H1 (cell line): Measurements from ENCODE around the gene EXD3. TPM values are rescaled to one million over a fixed set of nuclear protein-coding genes. Genes with fewer than 3 reads are reported as not detected.

Experiments used
- CTCF ChIA-PET: fragments of 300-600 bp; sonication (Branson Sonifier 250); formaldehyde crosslinking; loops from one replicate; lab custom pipeline; 2021; ENCODE audit not compliant: partially characterized antibody; lab: Charles Lee
- POLR2A ChIA-PET: fragments of 300-600 bp; sonication (Branson Sonifier 250); formaldehyde crosslinking; loops from one replicate; lab custom pipeline; 2021; ENCODE audit warnings: inconsistent platforms; ENCODE audit not compliant: partially characterized antibody; lab: Charles Lee
- DNase-seq, 2 experiments: peaks; one replicate each; pipeline versions ENCODE4 v3.0.0 to v3.0.0-alpha.2; 2010 to 2022; ENCODE audit warnings: low spot score in 2 of 2, low read depth in 1 of 2, mixed read lengths in 1 of 2
- FAIRE-seq: peaks from 2 replicates; lab custom pipeline; 2011; peaks lifted over from hg19 to GRCh38; lab: Jason Lieb, UNC
- H2AFZ ChIP-seq: 2 replicates; pipeline ENCODE4 v1.8.1; 2012; ENCODE audit warnings: low read length, inconsistent platforms
- H2AK5ac ChIP-seq: 2 replicates; pipeline ENCODE4 v1.6.1; 2013; ENCODE audit warnings: low read depth, low read length
- H2BK120ac ChIP-seq: replicated peaks from 2 replicates; pipeline ENCODE3; 2013; ENCODE audit warnings: low read depth, low read length, inconsistent platforms
- H2BK12ac ChIP-seq: 2 replicates; pipeline ENCODE4 v1.6.1; 2013; ENCODE audit warnings: low read depth, low read length
- H2BK15ac ChIP-seq: 2 replicates; pipeline ENCODE4 v1.6.1; 2013; ENCODE audit warnings: low read length
- H2BK20ac ChIP-seq: 2 replicates; pipeline ENCODE4 v1.6.1; 2013; ENCODE audit warnings: low read length
- H2BK5ac ChIP-seq: 2 replicates; pipeline ENCODE4 v1.6.1; 2013; ENCODE audit warnings: low read depth, low read length
- H3K14ac ChIP-seq: 2 replicates; pipeline ENCODE4 v1.6.1; 2013; ENCODE audit warnings: inconsistent platforms; ENCODE audit not compliant: insufficient read length
- H3K18ac ChIP-seq: 2 replicates; pipeline ENCODE4 v1.6.1; 2013; ENCODE audit warnings: low read length; ENCODE audit errors: extremely low read depth
- H3K23ac ChIP-seq: 2 replicates; pipeline ENCODE4 v1.6.1; 2013; ENCODE audit warnings: inconsistent platforms; ENCODE audit not compliant: insufficient read length
- H3K23me2 ChIP-seq: 2 replicates; pipeline ENCODE4 v1.6.1; 2013; ENCODE audit warnings: low read depth, low read length
- H3K27ac ChIP-seq: 2 replicates; pipeline ENCODE4 v1.6.1; 2011; ENCODE audit warnings: low read depth, low read length, inconsistent platforms
- H3K27me3 ChIP-seq, 4 experiments: replicated peaks in 1 of 4; 1 replicate in 1 of 4; 2 replicates in 3 of 4; pipeline versions ENCODE4 v1.6.1 to v1.8.1; 2011 to 2013; ENCODE audit warnings: low read length in 3 of 4, mild to moderate bottlenecking in 3 of 4, inconsistent platforms in 2 of 4, mixed read lengths in 2 of 4, moderate library complexity in 1 of 4; ENCODE audit not compliant: control insufficient read depth in 3 of 4, insufficient read depth in 3 of 4; ENCODE audit errors: extremely low read depth in 1 of 4
- H3K36me3 ChIP-seq, 4 experiments: 2 replicates each; pipeline versions ENCODE4 v1.6.1 to v1.8.1; 2011 to 2013; ENCODE audit warnings: mild to moderate bottlenecking in 4 of 4, low read length in 3 of 4, moderate library complexity in 2 of 4, control low read depth in 1 of 4, inconsistent platforms in 1 of 4; ENCODE audit not compliant: insufficient read depth in 4 of 4, control insufficient read depth in 2 of 4
- H3K4ac ChIP-seq: replicated peaks from 2 replicates; pipeline ENCODE3; 2013; ENCODE audit warnings: low read length, low read depth, mixed read lengths, inconsistent platforms; ENCODE audit not compliant: insufficient read length
- H3K4me1 ChIP-seq, 4 experiments: replicated peaks in 1 of 4; 1 replicate in 1 of 4; 2 replicates in 3 of 4; pipeline versions ENCODE4 v1.6.1 to v1.8.1; 2011 to 2013; ENCODE audit warnings: low read length in 3 of 4, inconsistent platforms in 2 of 4, mixed read lengths in 1 of 4; ENCODE audit not compliant: insufficient read depth in 4 of 4, control insufficient read depth in 3 of 4
- H3K4me2 ChIP-seq, 2 experiments: 2 replicates each; pipeline versions ENCODE4 v1.6.1 to v1.8.1; 2011 to 2013; ENCODE audit warnings: low read depth in 2 of 2, low read length in 2 of 2, control low read depth in 1 of 2, inconsistent platforms in 1 of 2, mild to moderate bottlenecking in 1 of 2; ENCODE audit not compliant: insufficient read depth in 1 of 2
- H3K4me3 ChIP-seq, 4 experiments: fragments of 200-600, 300-600 bp in 1 of 4; sonication (generic), shearing (Covaris generic), sonication (Bioruptor Twin) in 1 of 4; 2 replicates each; pipeline versions ENCODE4 v1.5.1 to v1.8.1; 2011 to 2016; ENCODE audit warnings: low read length in 4 of 4, low read depth in 3 of 4, control low read depth in 2 of 4, inconsistent platforms in 2 of 4, mild to moderate bottlenecking in 2 of 4, mixed read lengths in 1 of 4, moderate library complexity in 1 of 4; ENCODE audit not compliant: insufficient read depth in 2 of 4; ENCODE audit errors: extremely low read depth in 1 of 4
- H3K56ac ChIP-seq: replicated peaks from 2 replicates; pipeline ENCODE3; 2013; ENCODE audit warnings: low read depth, mild to moderate bottlenecking, mixed read lengths, low read length, inconsistent platforms; ENCODE audit not compliant: insufficient read length
- H3K79me1 ChIP-seq: 2 replicates; pipeline ENCODE4 v1.6.1; 2013; ENCODE audit warnings: low read depth, low read length, control low read depth
- H3K79me2 ChIP-seq, 2 experiments: 2 replicates each; pipeline versions ENCODE4 v1.6.1 to v1.8.1; 2012 to 2013; ENCODE audit warnings: low read length in 2 of 2, mild to moderate bottlenecking in 2 of 2, inconsistent platforms in 1 of 2; ENCODE audit not compliant: insufficient read depth in 2 of 2, control insufficient read depth in 1 of 2
- H3K9ac ChIP-seq, 4 experiments: replicated peaks in 1 of 4; 1 replicate in 1 of 4; 2 replicates in 3 of 4; pipeline versions ENCODE4 v1.6.1 to v1.8.1; 2011 to 2013; ENCODE audit warnings: low read depth in 3 of 4, low read length in 3 of 4, control low read depth in 2 of 4, mild to moderate bottlenecking in 2 of 4, moderate library complexity in 2 of 4, inconsistent platforms in 1 of 4; ENCODE audit errors: extremely low read depth in 1 of 4
- H3K9me3 ChIP-seq, 2 experiments: 2 replicates each; pipeline versions ENCODE4 v1.6.1 to v1.8.1; 2012 to 2013; ENCODE audit warnings: mild to moderate bottlenecking in 2 of 2, moderate library complexity in 2 of 2, control low read depth in 1 of 2, inconsistent platforms in 1 of 2, low read depth in 1 of 2, low read length in 1 of 2, mixed read lengths in 1 of 2; ENCODE audit not compliant: insufficient read depth in 2 of 2
- H4K20me1 ChIP-seq, 2 experiments: replicated peaks in 1 of 2; 2 replicates each; pipeline versions ENCODE3 to v1.8.1; 2011 to 2013; ENCODE audit warnings: inconsistent platforms in 2 of 2, low read length in 2 of 2, mild to moderate bottlenecking in 1 of 2; ENCODE audit not compliant: insufficient read depth in 2 of 2, control insufficient read depth in 1 of 2
- H4K5ac ChIP-seq: 2 replicates; pipeline ENCODE4 v1.6.1; 2013; ENCODE audit warnings: low read length, low read depth, mixed read lengths, inconsistent platforms; ENCODE audit not compliant: insufficient read length
- H4K8ac ChIP-seq: 2 replicates; pipeline ENCODE4 v1.8.0; 2013; ENCODE audit warnings: mild to moderate bottlenecking, moderate library complexity, low read length, inconsistent platforms; ENCODE audit not compliant: insufficient read depth; ENCODE audit errors: extremely low read depth
- H4K91ac ChIP-seq: replicated peaks from 2 replicates; pipeline ENCODE3; 2013; ENCODE audit warnings: low read length, mixed read lengths, inconsistent platforms; ENCODE audit not compliant: insufficient read length
- CBX8 ChIP-seq: fragments of 300-800, 300-1000 bp; sonication (generic); IDR thresholded peaks from 2 replicates; pipeline ENCODE4 v1.7.1; 2016; ENCODE audit warnings: low read depth, low read length, borderline replicate concordance
- CHD2 ChIP-seq: IDR thresholded peaks from 2 replicates; pipeline ENCODE4 v1.6.1; 2012; ENCODE audit warnings: low read length, improper control_type of control experiment
- GABPA ChIP-seq: IDR thresholded peaks from 2 replicates; pipeline ENCODE4 v1.6.1; 2011; ENCODE audit warnings: mild to moderate bottlenecking, low read length, moderate library complexity, borderline replicate concordance; ENCODE audit not compliant: insufficient read depth
- POU5F1 ChIP-seq: IDR thresholded peaks from 2 replicates; pipeline ENCODE4 v1.6.1; 2011; ENCODE audit warnings: low read depth, mild to moderate bottlenecking, low read length, moderate library complexity
- RBBP5 ChIP-seq: IDR thresholded peaks from 2 replicates; pipeline ENCODE4 v1.7.1; 2012; ENCODE audit warnings: low read depth, mild to moderate bottlenecking, inconsistent platforms, low read length, moderate library complexity, borderline replicate concordance
- RNF2 ChIP-seq: fragments of 200-900, 300-1000 bp; sonication (generic); IDR thresholded peaks from 2 replicates; pipeline ENCODE4 v1.7.1; 2016; ENCODE audit warnings: borderline replicate concordance, low read depth, mild to moderate bottlenecking, antibody characterized with exemption, low read length; ENCODE audit not compliant: poor library complexity, severe bottlenecking; ENCODE audit errors: missing control alignments
- SIX5 ChIP-seq: IDR thresholded peaks from 2 replicates; pipeline ENCODE4 v1.6.1; 2011; ENCODE audit warnings: mild to moderate bottlenecking, low read depth, low read length
- WGBS, 2 experiments: shearing (Covaris generic) in 1 of 2; methylation state at CpG; one replicate each; pipeline versions ENCODE4 v1.1.6 to v1.1.7; 2013 to 2015; ENCODE audit warnings: low lambda C conversion rate in 2 of 2, mixed read lengths in 2 of 2, inconsistent platforms in 1 of 2, low coverage in 1 of 2, missing lambda C conversion rate in 1 of 2; ENCODE audit not compliant: insufficient replicate concordance in 2 of 2, insufficient coverage in 1 of 2, insufficient read length in 1 of 2; ENCODE audit errors: extremely low coverage in 1 of 2, missing lambda C conversion rate in 1 of 2; 5-methylcytosine and 5-hydroxymethylcytosine counted together
- polyA plus RNA-seq, 7 experiments: library from polyadenylated mRNA; depleted of rRNA in 3 of 7; stranded (reverse) in 5 of 7; unstranded in 2 of 7; fragments of >200 nt in 5 of 7; fragments of 200-250 nt in 2 of 7; gene quantifications; 1 replicate in 5 of 7; 2 replicates in 1 of 7; 4 replicates in 1 of 7; pipeline versions ENCODE4 v1.2.1 to v1.2.3, GENCODE V29; 2011 to 2013; ENCODE audit warnings: missing spikeins in 2 of 7, mixed read lengths in 2 of 7
- total RNA-seq: library from RNA; stranded (reverse); fragmentation: NEBNext Ultra II Directional; extraction: Animal tissue kit (Norgen Biotek cat#: 25700); gene quantifications from 2 replicates; pipeline ENCODE4 v1.2.1, GENCODE V29; 2021
- TF ChIP-seq, protein P1 (sequence below): IDR thresholded peaks from 2 replicates; pipeline ENCODE4 v1.6.1; 2012; ENCODE audit warnings: inconsistent platforms

The EXD3 gene
- total and polyA plus RNA-seq, 2 of the 8 experiments (the other 6 are each of a cell fraction or from before 2014, with no cell fraction given), result 7.2 to 9.4 TPM

DNA sequence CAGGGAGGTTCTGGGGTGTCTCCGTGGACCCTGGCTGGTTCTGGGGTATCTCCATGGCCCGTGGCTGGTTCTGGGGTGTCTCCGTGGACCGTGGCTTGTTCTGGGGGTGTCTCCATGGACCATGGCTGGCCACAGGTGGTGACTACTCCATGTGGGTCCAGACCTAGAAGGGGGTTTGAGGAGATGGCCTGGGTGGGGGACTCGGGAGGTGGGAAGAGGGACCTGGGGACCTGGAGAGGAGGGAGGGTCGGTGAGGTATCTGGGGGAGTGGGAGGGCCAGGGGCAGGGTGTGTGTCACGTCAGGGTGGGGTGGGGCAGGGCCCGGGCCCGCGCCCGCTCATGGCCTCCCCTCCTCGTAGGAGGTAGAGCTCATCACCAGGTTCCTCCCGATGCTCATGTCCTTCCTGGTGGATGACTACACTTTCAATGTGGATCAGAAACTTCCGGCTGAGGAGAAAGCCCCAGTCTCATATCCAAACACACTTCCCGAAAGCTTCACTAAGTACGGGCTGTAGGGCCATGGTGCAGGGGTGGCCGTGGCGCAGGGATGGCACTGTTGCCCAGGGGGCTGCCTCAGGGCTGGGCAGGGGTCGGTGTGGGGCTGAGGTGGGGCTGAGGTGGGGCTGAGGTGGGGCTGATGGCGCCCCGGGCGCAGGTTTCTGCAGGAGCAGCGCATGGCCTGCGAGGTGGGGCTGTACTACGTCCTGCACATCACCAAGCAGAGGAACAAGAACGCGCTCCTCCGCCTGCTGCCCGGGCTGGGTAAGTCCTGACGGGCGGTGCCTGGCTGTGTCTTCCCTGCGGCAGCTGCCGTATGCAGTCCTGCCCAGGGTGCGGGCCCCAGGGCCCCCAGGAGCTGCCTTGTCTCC, 156.1 kb downstream of the EXD3 start:
- no peaks in the 10 kb centered on the region for H3K23me2 ChIP-seq
- peaks cover under 1 to 10% of the 10 kb centered on the region in 2 experiments for H4K20me1 ChIP-seq
- ChIA-PET CTCF (interaction anchor here (0.8 to 2.6 kb wide), 7 partner anchors 10 to 178 kb away, joined by 3 to 11 read pairs (median 4); no protein-coding TSS in a partner anchor), POLR2A (interaction anchor here (1.2 to 69.9 kb wide), 3 partner anchors 10 to 137 kb away, joined by 3 to 1462 read pairs (median 1462); partner anchors contain the start of genes CYSRT1, NDOR1, NELFB and RNF208)
- DNase-seq, result no peak
- H3K9me3 ChIP-seq, result no peaks in the 10 kb centered on the region
- no peak overlapping the region for H2BK15ac ChIP-seq
- no peak overlapping the region for H3K4me3 ChIP-seq
- H3K9ac ChIP-seq, result no peak overlapping the region
- TF ChIP-seq RNF2 (no peak), SIX5 (no peak), CBX8 (no peak), POU5F1 (no peak), CHD2 (no peak), GABPA (no peak), RBBP5 (no peak)
- TF ChIP-seq, protein P1, sequence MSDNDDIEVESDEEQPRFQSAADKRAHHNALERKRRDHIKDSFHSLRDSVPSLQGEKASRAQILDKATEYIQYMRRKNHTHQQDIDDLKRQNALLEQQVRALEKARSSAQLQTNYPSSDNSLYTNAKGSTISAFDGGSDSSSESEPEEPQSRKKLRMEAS, result no peak
- no peak overlapping the region for H3K14ac ChIP-seq
- H3K79me2 ChIP-seq, result no peaks in the 10 kb centered on the region
- no peak overlapping the region for H3K23ac ChIP-seq
- no peak overlapping the region for H4K91ac ChIP-seq
- no peak overlapping the region for H3K56ac ChIP-seq
- H2AFZ ChIP-seq, result no peak overlapping the region
- H2BK5ac ChIP-seq, result no peak overlapping the region
- FAIRE-seq, result no peak
- no peaks in the 10 kb centered on the region for H3K27me3 ChIP-seq
- H4K5ac ChIP-seq, result no peak overlapping the region
- H3K4me1 ChIP-seq, result no peaks in the 10 kb centered on the region
- no peak overlapping the region for H3K18ac ChIP-seq
- no peak overlapping the region for H3K4me2 ChIP-seq
- no peak overlapping the region for H2BK20ac ChIP-seq
- no peaks in the 10 kb centered on the region for H3K79me1 ChIP-seq
- WGBS, 2 experiments, result 95% methylated on average over 15 of the region's 34 CpGs; no CpG with 5 or more reads in 1 of the 2 experiments
- no peak overlapping the region for H2BK12ac ChIP-seq
- H4K8ac ChIP-seq, result no peak overlapping the region
- H2AK5ac ChIP-seq, result no peak overlapping the region
- no peak overlapping the region for H2BK120ac ChIP-seq
- H3K36me3 ChIP-seq, result peaks cover 6 to 37% (median 22%) of the 10 kb centered on the region in 4 experiments
- H3K4ac ChIP-seq, result no peak overlapping the region
- no peak overlapping the region for H3K27ac ChIP-seq
